RPMI8226 (cell line): Measurements from ENCODE around the gene MAL.

Experiments
- DNase-seq: peaks from one replicate; pipeline ENCODE4 v3.0.0-alpha.2; 2015

Gene MAL

DNA sequence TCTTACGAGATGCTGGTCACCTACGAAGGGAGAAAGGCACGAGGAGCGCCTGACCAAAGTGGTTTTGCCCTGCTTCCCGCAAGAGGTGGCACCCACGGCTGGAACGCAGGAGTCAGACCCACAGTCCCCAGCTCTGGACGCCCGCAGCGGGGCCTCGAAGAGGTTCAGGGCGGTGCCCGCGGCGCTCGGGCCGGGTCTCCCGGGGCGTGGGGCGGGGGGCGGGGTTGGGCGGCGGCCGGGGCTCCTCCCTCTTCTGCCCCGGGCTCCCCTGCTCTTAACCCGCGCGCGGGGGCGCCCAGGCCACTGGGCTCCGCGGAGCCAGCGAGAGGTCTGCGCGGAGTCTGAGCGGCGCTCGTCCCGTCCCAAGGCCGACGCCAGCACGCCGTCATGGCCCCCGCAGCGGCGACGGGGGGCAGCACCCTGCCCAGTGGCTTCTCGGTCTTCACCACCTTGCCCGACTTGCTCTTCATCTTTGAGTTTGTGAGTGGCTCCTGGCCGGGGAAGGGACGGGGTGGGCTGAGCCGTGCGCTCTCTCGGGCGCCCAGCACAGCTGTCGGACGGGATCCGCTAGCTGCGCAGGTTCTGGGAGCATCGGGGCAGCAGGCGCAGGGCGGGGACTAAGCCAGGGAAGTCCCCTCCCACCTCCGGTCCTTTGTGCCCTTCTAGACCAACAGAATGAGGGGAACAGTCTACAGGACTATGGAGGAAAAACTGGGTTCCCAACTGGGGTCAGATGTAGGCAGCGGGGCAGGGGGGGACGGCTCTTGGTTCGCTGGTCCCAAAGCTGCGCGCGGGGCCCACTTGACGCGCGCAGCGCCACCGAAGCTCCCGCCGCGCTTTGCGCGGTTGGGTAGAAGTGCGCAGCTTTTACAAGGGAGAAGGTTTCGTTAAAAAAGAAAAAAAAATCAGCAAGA is at the start of gene MAL:
Gene MAL (plus strand): TSS at position 303 of the 914 bp plus-strand sequence. CDS start 85 bp downstream, at position 388.
- DNase-seq = peak; percentile 83

- DNase-seq = no peak
Measured at GRCh38 chr2:94977826-94978225, 47.7 kb upstream of the MAL start.

DNA sequence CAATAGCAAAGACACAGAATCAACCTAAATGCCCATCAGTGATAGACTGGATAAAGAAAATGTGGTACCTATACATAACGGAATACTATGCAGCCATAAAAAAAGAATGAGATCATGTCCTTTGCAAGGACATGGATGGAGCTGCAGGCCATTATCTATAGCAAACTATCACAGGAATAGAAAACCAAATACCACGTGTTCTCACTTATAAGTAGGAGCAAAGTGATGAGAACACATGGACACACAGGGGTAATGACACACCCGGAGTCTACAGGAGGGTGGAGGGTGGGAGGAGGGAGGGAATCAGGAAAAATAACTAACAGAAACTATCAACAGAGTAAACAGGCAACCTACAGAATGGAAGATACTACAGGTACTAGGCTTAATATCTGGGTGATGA is 46.6 kb upstream of the MAL start:
- no peak for DNase-seq

DNA sequence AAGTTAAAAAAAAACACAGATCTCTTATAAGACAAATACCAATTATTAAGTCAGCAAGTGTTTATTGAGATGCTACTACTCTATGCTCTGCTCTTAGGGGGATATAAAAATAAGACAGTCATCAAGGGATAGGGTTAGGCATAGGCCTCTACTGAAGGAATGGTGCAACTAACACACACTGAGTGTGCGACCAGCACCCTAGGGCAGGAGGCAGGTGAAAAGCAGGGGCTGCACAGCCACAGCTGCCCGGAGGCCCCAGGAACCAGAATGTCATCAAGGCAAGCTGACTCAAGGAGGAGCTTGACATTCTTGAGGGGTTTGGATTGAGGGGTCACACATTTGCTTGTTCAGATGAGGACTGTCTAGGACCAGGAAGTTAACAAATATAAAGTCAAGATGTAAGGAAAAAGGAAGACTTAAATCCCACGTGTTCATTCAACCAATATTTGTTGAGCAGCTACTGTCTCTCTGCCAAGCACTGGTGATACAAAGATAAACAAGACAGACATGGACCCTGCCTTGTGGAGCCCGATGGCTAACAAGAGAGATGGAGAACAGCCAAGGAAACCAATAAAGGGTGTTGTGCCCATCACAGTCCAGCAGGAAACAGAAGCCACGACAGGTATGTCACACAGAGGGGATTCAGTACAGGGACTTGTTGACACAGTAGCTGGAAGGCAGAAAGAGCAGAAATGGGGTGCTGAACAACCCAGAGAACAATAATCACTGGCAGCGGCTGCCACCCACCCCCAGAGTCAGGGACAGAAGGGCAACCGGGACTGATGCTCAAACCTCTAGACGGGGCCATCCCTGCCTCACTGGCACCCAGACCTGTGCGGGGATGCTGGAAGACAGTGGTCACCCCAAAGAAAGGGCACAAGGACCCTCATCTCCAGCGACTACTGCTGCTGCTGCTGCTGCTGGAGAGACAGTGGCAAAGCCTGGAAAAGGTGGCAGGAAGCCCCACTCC is 45.8 kb upstream of the MAL start:
- no peak for DNase-seq

- DNase-seq = no peak
Measured at GRCh38 chr2:94980406-94980805, 45.1 kb upstream of the MAL start.

- no peak for DNase-seq
Measured at GRCh38 chr2:94982156-94982555, 43.4 kb upstream of the MAL start.

- DNase-seq = no peak
Measured at GRCh38 chr2:94982675-94983074, 42.8 kb upstream of the MAL start.

GRCh38 chr2:94984964-94985575 is 40.4 kb upstream of the MAL start:
- DNase-seq = peak; percentile 66

- no peak for DNase-seq
Measured at GRCh38 chr2:94985636-94986035, 39.9 kb upstream of the MAL start.

- DNase-seq = peak; percentile 78
Measured at GRCh38 chr2:94986392-94986963, 39.0 kb upstream of the MAL start.

- peak; percentile 25 for DNase-seq
Measured at GRCh38 chr2:94987074-94988020, 38.2 kb upstream of the MAL start.

GRCh38 chr2:94990956-94991355 is 34.6 kb upstream of the MAL start:
- no peak for DNase-seq

GRCh38 chr2:94992360-94992759 is 33.1 kb upstream of the MAL start:
- no peak for DNase-seq

GRCh38 chr2:94993176-94994062 is 32.1 kb upstream of the MAL start:
- DNase-seq = no peak

DNA sequence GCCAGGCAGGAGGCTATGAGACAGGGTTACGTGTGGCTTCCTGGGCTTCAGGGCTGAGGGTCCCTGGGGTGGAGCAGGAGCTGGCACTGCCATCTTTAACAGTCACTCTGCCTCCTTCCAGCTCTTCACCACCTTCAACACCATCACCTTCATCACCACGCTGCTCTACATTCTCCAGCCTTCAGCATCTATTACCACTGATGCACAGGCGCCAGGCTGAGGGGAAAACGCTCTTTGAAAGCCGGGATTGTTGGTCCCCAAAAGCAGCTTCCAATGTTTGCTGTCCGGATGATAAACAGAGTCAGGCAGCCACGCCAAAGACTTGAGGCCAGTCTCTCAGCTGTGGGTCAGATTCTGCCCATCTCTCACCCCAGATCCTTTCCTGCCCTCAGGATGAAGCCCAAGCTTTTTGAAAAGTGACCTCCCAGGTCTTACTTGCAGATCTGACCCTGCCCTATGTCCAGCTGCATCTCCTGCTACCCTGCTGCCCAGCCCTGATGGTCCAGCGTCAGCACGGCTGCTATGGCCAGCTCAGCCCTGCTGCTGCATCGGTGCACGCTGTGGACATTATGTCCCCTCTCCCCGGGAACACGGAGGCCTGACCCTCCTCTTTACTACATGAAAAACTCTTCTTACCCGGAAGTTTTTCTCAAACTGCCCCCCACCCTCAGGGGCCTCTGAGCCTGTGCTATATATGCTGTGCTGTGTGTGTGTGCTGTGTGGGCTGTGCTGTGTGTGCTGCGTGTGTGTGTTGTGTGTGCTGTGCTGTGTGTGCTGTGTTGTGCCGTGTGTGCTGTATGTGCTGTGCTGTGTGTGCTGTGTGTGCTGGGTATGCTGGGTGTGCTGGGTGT is 31.2 kb upstream of the MAL start:
- DNase-seq = no peak

GRCh38 chr2:94994914-94995552 is 30.5 kb upstream of the MAL start:
- DNase-seq = no peak

- DNase-seq = no peak
Measured at GRCh38 chr2:94995553-94996304, 29.8 kb upstream of the MAL start.
